HG03469 (cell line): ENCODE measurements around the gene NUAK1.

Source experiments
- ATAC-seq: cut with Tn5 transposase; IDR thresholded peaks from one replicate; pipeline ENCODE4 v1.9.1; 2021; ENCODE audit warnings: mild to moderate bottlenecking, moderate library complexity, moderate number of reproducible peaks; ENCODE audit not compliant: unreplicated experiment

The NUAK1 gene

DNA sequence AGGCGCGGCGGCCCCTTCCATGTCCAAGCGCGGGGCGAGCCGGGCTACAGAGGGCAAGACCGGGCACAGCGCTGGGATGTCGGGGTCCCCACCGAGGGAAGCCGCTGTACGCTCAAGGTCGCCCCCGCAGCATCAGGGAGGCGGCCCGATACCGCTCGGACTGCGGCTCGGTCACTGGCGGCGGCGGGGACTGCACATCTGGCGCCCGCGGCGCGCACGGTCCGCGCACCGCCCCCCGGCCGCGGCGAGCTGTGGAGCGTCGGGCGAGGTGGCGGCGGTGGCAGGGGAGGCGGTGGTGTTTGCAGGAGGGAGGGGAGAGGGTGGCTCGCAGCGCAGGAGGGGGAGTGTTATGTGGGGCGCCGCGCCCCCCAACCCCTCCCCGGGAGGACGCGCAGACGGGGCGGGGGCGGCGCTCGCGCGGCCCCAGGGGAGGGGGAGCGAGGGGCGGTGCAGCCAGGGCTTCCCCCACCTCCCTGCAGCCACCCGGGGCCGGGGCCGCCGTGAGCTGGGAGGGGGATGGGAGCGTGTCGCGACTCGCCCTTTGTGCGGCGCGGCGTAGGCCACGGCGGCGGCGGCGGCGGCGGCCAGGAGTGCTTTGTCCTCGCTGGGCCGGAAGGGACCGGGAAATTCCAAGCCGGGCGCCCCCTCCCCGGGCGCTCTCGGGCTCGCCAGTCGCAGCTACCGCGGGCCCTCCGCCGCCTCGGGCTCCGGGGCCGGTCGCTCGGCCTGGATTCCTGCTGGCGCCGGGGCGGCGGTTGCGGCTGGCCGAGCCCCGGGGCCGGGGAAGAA lies at the start of gene NUAK1:
NUAK1 (minus strand) TSS at position 322 of the 789 bp plus-strand sequence; CDS start at position 21, 301 bp downstream.
- no peak for ATAC-seq

DNA sequence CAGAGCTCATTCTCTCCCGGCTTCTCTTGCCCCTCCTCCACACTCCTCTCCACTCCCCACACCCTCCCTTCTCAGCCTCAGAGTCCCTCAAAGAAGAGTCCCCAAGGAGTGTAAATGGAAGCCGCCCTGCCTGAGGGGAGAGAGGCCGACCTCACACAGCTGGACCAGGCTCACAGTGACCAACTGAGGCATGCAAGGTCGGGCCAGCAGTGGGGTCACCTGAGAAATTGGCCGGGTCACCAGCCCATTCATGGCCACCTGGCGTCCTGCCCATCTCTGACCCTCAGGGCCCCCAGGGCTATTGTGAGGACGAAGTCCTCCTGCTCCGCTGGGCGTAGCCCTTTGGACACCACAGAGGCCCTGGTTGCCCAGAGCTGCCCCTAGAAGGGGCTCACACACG lies 49.5 kb upstream of the NUAK1 start:
- ATAC-seq = no peak

GRCh38 chr12:106187842-106188241 lies 49.1 kb upstream of the NUAK1 start:
- no peak for ATAC-seq

- ATAC-seq = no peak
Measured at GRCh38 chr12:106187155-106187789, 48.5 kb upstream of the NUAK1 start.

GRCh38 chr12:106183735-106184134 lies 45.0 kb upstream of the NUAK1 start:
- no peak for ATAC-seq

- ATAC-seq = no peak
Measured at GRCh38 chr12:106181401-106182114, 42.8 kb upstream of the NUAK1 start.

GRCh38 chr12:106179086-106179485 lies 40.3 kb upstream of the NUAK1 start:
- ATAC-seq = no peak

DNA sequence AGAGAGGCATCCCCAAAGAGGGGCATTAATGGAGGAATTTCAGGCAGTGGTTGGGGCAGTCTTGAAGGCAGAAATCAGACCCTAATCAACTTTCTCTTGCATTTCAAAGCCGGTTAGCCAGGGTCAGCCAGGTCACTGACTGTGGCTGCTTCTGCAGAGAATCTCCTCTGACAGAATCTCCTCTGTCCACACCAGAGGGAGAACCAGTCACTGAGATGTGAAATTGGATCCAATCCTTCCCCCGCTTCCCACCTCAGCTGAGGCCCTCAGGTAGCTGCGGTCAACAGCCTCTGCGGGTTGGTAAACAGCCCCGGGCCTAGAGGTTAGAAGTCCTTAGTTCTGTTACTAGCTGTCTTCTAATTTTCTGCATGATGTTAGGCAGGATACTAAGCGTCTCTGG lies 39.8 kb upstream of the NUAK1 start:
- no peak for ATAC-seq

GRCh38 chr12:106176560-106176959 lies 37.8 kb upstream of the NUAK1 start:
- ATAC-seq = no peak

DNA sequence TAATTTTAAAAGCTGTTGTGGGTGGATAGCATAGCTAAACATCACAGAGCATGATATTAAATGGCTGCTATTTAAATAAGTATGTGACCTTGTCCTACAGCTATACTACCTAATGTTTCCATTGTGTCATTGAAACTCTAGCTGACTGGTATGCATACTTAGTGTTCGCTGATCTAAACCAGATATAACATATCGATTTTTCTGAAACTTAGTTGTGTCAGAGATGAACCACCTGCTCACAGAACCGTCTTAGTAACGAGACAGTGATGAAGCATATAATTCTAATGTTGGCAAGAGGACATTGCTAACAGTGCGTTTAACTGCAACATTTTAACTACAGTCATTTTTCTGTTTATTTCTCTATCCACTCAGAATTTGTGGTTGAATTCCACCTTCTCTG lies 36.1 kb upstream of the NUAK1 start:
- ATAC-seq = no peak

DNA sequence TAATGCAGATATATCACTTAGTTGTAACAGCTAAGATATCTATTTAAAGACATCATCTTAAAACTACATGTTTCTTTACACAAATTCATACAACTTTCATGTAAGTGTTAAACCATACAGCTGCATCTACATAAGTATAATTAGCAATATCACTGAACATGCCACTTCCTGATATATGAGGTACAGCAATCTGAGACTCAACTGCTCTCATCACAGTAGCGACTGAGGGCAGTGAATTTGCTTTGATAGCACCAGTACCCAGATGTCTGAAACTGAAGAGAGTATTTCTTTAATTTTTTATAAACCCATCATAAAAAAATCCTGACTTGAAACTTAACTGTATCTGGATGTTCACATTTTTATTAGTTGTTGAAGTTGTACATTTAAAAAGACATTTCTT lies 34.7 kb upstream of the NUAK1 start:
- no peak for ATAC-seq

DNA sequence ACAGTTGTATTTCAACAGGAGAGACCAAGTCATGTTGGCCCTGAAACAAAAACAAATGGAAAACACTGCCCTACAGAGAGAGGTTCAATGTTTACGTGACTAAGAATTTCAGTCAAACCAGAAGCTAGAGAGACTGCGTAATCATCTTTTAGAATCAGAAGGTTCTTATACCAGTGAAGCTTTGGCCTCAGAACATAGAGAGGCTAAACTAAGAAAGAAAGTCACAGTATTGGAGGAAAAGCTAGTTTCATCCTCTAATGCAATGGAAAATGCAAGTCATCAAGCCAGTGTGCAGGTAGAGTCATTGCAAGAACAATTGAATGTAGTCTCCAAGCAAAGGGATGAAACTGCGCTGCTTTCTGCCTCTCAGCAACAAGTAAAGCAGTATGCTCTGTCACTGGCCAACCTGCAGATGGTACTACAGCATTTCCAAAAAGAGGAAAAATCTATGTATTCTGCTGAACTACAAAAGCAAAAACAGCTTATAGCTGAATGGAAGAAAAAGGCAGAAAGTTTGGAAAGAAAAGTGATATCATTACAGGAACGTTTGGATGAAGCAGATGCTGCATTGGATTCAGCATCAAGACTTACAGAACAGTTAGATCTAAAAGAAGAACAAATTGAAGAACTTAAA lies 32.5 kb upstream of the NUAK1 start:
- no peak for ATAC-seq

DNA sequence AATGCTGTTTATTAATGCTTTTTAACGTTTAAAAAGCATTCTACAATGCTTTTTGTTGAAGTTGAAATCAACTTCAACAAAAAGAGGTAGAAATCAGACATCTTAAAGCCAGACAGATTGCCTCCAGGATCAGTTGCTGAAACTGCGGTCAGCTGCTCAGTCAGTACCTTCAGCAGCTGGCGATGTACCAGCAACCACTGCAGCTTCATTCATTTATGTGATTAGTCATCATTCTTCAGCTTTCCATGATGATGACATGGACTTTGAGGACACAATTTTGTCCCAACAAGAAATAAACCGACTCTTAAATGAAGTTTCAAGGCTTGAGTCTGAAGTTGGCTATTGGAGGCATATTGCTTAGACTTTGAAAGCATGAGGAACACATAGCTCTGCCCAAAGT lies 31.5 kb upstream of the NUAK1 start:
- ATAC-seq = no peak

- no peak for ATAC-seq
Measured at GRCh38 chr12:106163712-106164111, 25.0 kb upstream of the NUAK1 start.

- ATAC-seq = no peak
Measured at GRCh38 chr12:106161491-106161890, 22.7 kb upstream of the NUAK1 start.

GRCh38 chr12:106160915-106161314 lies 22.2 kb upstream of the NUAK1 start:
- no peak for ATAC-seq

GRCh38 chr12:106157802-106158201 lies 19.0 kb upstream of the NUAK1 start:
- no peak for ATAC-seq

GRCh38 chr12:106154751-106155273 lies 16.1 kb upstream of the NUAK1 start:
- no peak for ATAC-seq

DNA sequence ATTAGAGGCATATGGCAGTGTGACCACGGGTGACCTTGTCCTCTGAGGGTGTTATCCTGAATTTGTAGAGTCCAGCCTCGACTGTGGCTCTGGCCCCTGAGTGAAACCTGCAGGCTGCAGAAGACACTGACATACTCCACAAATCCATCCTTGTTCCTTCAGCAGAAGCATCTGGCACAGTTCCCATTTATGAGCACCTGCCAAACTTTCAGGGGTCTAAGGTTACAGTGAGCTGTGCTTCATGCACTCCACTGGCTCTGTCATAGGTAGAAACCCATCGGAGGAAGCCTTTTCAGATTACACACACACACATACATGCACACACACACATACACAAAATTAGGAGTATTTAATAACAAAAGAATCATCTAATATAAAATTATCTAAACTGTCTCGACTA lies 13.6 kb upstream of the NUAK1 start:
- ATAC-seq = no peak

DNA sequence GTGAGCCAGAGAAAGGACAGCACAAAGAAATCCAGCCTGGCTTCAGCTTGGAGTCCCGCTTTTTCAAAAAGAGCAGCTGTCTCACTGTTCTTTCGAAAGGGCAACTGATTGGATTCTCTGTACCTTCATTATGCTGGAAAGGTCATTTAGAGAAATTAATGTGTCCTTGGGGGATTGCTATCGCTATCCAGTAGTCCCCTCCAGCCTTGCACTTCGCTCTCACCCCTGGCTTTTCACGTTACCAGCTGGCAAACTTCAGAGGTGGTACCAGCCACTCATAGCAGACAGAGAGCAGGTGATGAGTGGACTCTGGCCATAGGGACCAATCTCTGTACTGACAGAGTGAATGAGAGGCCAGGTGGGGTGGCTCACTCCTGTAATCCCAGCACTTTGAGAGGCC lies 11.8 kb upstream of the NUAK1 start:
- ATAC-seq = no peak

GRCh38 chr12:106149096-106149784 lies 10.5 kb upstream of the NUAK1 start:
- ATAC-seq = no peak
